ENCODE data around the gene DNALI1.

- TF ChIP-seq EZH2 (IDR thresholded peaks at IDR 0.05; ENCODE audit: borderline replicate concordance, low read depth, low read length, severe bottlenecking) (no peak), CTCF (IDR thresholded peaks at IDR 0.05; ENCODE audit: borderline replicate concordance, extremely low read depth, low read length, poor library complexity, severe bottlenecking) (no peak)
These were observed 19.4 kb upstream of the DNALI1 start for GRCh38 chr1:37537378-37537777.
